Chondrocyte (in vitro differentiated cells): ENCODE measurements around the gene F2R. TPM values are rescaled to one million over a fixed set of nuclear protein-coding genes. Genes with fewer than 3 reads are reported as not detected.
"Not testable (repeated sequence)": the region's sequence is repeated elsewhere in the genome, so short reads cannot be mapped to it uniquely, and the experiment has no call there.

Source experiments
- DNase-seq: peaks from one replicate; pipeline ENCODE4 v3.0.0; 2021; ENCODE audit warnings: mixed read lengths, low spot score
- H3K27ac Mint-ChIP-seq: one replicate; pipeline ENCODE4 v1.8.0; 2021; ENCODE audit warnings: mild to moderate bottlenecking, moderate library complexity, mixed read lengths; ENCODE audit not compliant: unreplicated experiment
- H3K27me3 Mint-ChIP-seq: 2 replicates; pipeline ENCODE4 v1.8.0; 2021; ENCODE audit warnings: low read depth, mixed read lengths
- H3K36me3 Mint-ChIP-seq: 2 replicates; pipeline ENCODE4 v1.8.0; 2021; ENCODE audit warnings: low read depth, mixed read lengths
- H3K4me1 Mint-ChIP-seq: 2 replicates; pipeline ENCODE4 v1.8.0; 2021; ENCODE audit warnings: low read depth, mild to moderate bottlenecking, mixed read lengths
- H3K4me3 Mint-ChIP-seq: one replicate; pipeline ENCODE4 v1.8.0; 2021; ENCODE audit warnings: mild to moderate bottlenecking, moderate library complexity, mixed read lengths; ENCODE audit not compliant: unreplicated experiment
- H3K9me3 Mint-ChIP-seq: 2 replicates; pipeline ENCODE4 v1.8.0; 2021; ENCODE audit warnings: low read depth, mixed read lengths
- CTCF ChIP-seq: fragments of 200-600 bp; sonication (generic); IDR thresholded peaks from 2 replicates; pipeline ENCODE4 v1.5.0; 2021; ENCODE audit warnings: antibody characterized with exemption, mild to moderate bottlenecking, moderate library complexity
- total RNA-seq: library from RNA; stranded (reverse); gene quantifications from 3 replicates; pipeline ENCODE4 v1.2.1, GENCODE V29; 2021

Gene F2R
- total RNA-seq, 1 donor from 2014 or later = 126 TPM

- no peaks in the 10 kb centered on the region for H3K27me3 Mint-ChIP-seq
- no peak overlapping the region for H3K4me3 Mint-ChIP-seq
- H3K4me1 Mint-ChIP-seq = peaks cover 9% of the 10 kb centered on the region
- no peaks in the 10 kb centered on the region for H3K9me3 Mint-ChIP-seq
- DNase-seq = no peak
- TF ChIP-seq CTCF = no peak
- no peaks in the 10 kb centered on the region for H3K36me3 Mint-ChIP-seq
- no peak overlapping the region for H3K27ac Mint-ChIP-seq
Observed at GRCh38 chr5:76673125-76673524, 42.8 kb upstream of the F2R start.

DNA sequence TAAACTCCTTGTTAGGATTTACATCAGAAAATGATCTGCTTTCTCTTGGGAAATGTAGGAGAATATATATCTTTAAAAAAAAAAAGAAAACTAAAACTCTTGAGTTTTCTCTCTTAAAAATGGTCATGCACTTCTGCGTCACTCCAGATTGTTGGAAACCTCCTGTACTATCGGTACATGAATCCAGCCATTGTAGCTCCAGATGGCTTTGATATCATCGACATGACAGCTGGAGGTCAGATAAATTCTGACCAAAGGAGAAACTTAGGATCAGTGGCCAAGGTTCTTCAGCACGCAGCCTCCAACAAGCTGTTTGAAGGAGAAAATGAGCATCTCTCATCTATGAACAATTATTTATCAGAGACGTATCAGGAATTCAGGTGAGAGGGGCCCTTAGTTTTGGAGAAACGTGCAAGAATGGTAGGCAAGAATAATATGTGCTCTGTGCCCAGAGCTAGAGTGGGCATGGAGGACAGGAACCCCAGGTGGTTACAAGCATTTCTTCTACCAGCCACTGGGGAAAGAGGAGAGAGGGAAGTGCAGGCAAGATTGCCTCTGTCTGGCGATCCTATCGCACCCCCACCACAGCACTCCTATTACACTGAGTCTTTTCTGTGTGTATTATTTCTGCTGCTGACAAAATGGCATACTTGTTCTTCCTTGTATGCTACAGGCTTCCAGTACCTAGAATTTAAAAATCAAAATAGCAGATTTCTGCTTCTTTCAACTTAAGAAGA lies 41.4 kb upstream of the F2R start:
- no peak for DNase-seq
- H3K4me1 Mint-ChIP-seq = peaks cover 16% of the 10 kb centered on the region
- no peaks in the 10 kb centered on the region for H3K36me3 Mint-ChIP-seq
- TF ChIP-seq CTCF = no peak
- H3K27ac Mint-ChIP-seq = no peak overlapping the region
- H3K4me3 Mint-ChIP-seq = no peak overlapping the region
- H3K9me3 Mint-ChIP-seq = no peaks in the 10 kb centered on the region
- no peaks in the 10 kb centered on the region for H3K27me3 Mint-ChIP-seq

DNA sequence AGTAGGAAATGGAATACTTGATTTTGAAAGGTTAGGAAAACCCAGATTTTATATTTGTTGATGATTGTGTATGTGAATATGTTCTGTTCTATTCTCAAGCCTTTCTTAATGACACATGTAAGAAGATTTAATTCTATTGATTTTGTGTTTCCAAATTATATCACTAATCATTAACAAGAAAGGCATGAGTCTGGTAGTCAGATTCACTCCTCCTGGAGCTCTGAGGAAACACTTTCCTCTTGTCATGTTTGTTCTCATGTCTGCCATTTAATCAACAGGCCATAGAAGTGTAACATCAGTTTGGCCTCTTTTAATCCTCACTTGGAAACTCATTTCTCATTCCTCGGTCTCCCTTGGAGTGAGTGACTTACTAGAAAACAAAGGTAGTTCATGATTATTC lies 40.6 kb upstream of the F2R start:
- H3K27me3 Mint-ChIP-seq = no peaks in the 10 kb centered on the region

DNA sequence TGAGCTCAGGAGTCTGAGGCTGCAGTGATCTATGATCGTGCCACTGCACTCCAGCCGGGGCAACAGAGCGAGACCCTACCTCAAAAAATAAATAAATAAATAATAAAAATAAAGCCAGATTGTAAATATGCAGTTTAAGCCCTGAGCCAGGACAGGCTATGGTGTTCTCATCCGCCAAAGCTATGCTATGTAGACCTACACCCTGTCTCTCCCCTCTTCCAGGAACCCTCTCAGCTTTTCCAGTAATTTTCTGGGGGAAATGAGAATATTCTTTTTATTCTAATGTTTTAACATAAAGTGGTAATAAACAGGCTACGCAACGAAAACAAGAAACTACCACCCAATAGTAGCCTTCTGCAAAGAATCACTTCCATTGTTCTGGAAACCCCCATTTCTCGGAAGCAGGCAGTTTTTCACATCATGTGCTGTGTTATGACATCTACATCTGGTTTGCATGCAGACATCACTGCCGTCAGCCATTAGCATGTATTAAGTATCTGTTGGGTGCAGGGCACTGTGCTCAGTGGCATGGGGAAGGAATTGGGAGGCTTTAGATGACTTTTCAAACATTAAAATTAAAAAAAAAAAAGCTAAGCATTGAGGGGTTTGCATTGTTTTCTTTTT lies 38.0 kb upstream of the F2R start:
- DNase-seq = no peak
- H3K27me3 Mint-ChIP-seq = no peaks in the 10 kb centered on the region
- H3K36me3 Mint-ChIP-seq = no peaks in the 10 kb centered on the region
- no peak for TF ChIP-seq CTCF
- H3K4me3 Mint-ChIP-seq = no peak overlapping the region
- no peak overlapping the region for H3K27ac Mint-ChIP-seq
- H3K9me3 Mint-ChIP-seq = no peaks in the 10 kb centered on the region
- H3K4me1 Mint-ChIP-seq = peaks cover 12% of the 10 kb centered on the region

More for the DNA sequence above, 40.6 kb upstream of the F2R start:
- Mint-ChIP-seq H3K27ac (no peak overlapping the region), H3K9me3 (no peaks in the 10 kb centered on the region), H3K4me1 (peaks cover 21% of the 10 kb centered on the region), H3K36me3 (no peaks in the 10 kb centered on the region), H3K4me3 (no peak overlapping the region)
- TF ChIP-seq CTCF = no peak
- DNase-seq = no peak

GRCh38 chr5:76679231-76679630 lies 36.7 kb upstream of the F2R start:
- Mint-ChIP-seq H3K4me1 (peaks cover 12% of the 10 kb centered on the region), H3K27ac (peak overlapping the region; percentile 67), H3K27me3 (no peaks in the 10 kb centered on the region), H3K4me3 (no peak overlapping the region), H3K36me3 (no peaks in the 10 kb centered on the region), H3K9me3 (no peaks in the 10 kb centered on the region)
- no peak for DNase-seq
- no peak for TF ChIP-seq CTCF

GRCh38 chr5:76680826-76681225 lies 35.1 kb upstream of the F2R start:
- H3K27me3 Mint-ChIP-seq, H3K36me3 Mint-ChIP-seq, H3K9me3 Mint-ChIP-seq, DNase-seq, H3K27ac Mint-ChIP-seq, H3K4me3 Mint-ChIP-seq: not testable (repeated sequence)
- peaks cover 19% of the 10 kb centered on the region for H3K4me1 Mint-ChIP-seq
